ENCODE data around the gene NUPR1.
"Not testable (repeated sequence)": the region's sequence is repeated elsewhere in the genome, so short reads cannot be mapped to it uniquely, and the experiment has no call there.

The NUPR1 gene

DNA sequence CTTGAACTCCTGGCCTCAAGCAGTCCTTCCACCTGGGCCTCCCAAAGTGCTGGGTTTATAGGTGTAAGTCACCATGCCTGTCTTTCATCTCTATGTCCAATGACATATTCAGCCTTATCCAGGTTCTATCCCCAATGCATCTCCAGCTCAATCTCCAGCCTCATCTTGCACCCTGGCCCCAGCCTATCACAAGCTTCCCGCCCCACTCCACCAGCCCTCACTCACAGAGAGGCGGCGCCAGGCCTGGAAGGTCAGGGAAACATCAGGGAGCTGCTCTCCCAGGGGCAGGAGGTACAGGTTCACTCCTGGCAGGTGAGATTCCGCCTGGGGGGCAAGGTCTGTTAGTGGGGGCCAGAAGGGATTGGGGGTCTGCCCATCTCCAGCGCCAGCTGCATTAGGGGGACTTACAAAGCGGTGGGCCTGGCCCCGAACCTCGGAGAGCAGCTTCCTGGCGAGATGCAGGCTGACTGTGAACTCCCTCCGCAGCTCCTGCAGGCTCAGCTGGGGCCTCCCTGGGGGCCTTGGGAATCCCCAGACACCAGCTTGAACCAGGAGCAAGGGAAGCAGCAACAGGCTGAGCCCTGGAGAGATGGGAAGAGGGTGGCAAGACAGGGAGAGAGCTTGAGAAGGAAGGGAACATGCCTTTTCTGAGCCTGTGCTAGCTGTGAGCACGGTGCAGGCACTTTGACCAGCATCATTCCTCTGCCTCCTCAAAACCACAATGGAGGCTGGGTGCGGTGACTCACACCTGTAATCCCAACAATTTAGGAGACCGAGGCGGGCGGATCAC, 35.1 kb downstream of the NUPR1 start:
- H3K4me3 ChIP-seq (ENCODE audit: low read depth, low read length): no peak overlapping the region
- H3K27ac ChIP-seq: no peak overlapping the region
- no peak overlapping the region for H2AFZ ChIP-seq
- H3K4me1 ChIP-seq: no peaks in the 10 kb centered on the region
- no peaks in the 10 kb centered on the region for H3K27me3 ChIP-seq (ENCODE audit: control insufficient read depth, insufficient read depth, low read length)
- no peak overlapping the region for H3K9ac ChIP-seq
- H3K9me3 ChIP-seq (ENCODE audit: control insufficient read depth, low read length): no peaks in the 10 kb centered on the region
- H3K36me3 ChIP-seq (ENCODE audit: control insufficient read depth, insufficient read depth, low read length): no peaks in the 10 kb centered on the region
- no peaks in the 10 kb centered on the region for H3K79me2 ChIP-seq
- TF ChIP-seq, protein P1, sequence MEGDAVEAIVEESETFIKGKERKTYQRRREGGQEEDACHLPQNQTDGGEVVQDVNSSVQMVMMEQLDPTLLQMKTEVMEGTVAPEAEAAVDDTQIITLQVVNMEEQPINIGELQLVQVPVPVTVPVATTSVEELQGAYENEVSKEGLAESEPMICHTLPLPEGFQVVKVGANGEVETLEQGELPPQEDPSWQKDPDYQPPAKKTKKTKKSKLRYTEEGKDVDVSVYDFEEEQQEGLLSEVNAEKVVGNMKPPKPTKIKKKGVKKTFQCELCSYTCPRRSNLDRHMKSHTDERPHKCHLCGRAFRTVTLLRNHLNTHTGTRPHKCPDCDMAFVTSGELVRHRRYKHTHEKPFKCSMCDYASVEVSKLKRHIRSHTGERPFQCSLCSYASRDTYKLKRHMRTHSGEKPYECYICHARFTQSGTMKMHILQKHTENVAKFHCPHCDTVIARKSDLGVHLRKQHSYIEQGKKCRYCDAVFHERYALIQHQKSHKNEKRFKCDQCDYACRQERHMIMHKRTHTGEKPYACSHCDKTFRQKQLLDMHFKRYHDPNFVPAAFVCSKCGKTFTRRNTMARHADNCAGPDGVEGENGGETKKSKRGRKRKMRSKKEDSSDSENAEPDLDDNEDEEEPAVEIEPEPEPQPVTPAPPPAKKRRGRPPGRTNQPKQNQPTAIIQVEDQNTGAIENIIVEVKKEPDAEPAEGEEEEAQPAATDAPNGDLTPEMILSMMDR (IDR thresholded peaks at IDR 0.05): no peak
- no peak overlapping the region for H3K4me2 ChIP-seq (ENCODE audit: low read length)

DNA sequence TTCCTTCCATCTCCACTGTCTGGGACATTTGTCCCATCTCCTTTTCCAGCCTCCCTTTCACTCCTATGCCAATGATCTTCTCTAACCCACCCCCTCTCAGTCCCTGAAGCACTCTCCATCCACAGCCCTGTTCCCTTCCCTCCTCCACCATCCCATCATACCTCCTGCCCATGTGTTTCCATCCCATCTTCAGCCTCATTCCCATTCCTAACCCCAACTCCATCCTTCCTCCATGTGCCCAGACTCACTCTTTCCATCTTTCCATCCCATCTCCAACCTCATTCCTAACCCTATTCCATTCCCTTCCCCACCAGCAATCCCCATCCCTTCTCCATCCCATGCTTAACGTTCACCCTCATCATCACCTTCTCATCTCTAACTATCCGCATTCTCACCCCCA, 36.5 kb downstream of the NUPR1 start:
- H3K4me3 ChIP-seq (ENCODE audit: low read depth, low read length): no peak overlapping the region
- H3K27ac ChIP-seq: no peak overlapping the region
- no peaks in the 10 kb centered on the region for H3K27me3 ChIP-seq (ENCODE audit: control insufficient read depth, insufficient read depth, low read length)
- H3K4me2 ChIP-seq (ENCODE audit: low read length): no peak overlapping the region
- no peaks in the 10 kb centered on the region for H3K9me3 ChIP-seq (ENCODE audit: control insufficient read depth, low read length)
- H3K9ac ChIP-seq: no peak overlapping the region
- no peak overlapping the region for H2AFZ ChIP-seq
- no peaks in the 10 kb centered on the region for H3K36me3 ChIP-seq (ENCODE audit: control insufficient read depth, insufficient read depth, low read length)
- H3K4me1 ChIP-seq: no peaks in the 10 kb centered on the region
- TF ChIP-seq, protein P1 (IDR thresholded peaks at IDR 0.05): no peak
- no peaks in the 10 kb centered on the region for H3K79me2 ChIP-seq

DNA sequence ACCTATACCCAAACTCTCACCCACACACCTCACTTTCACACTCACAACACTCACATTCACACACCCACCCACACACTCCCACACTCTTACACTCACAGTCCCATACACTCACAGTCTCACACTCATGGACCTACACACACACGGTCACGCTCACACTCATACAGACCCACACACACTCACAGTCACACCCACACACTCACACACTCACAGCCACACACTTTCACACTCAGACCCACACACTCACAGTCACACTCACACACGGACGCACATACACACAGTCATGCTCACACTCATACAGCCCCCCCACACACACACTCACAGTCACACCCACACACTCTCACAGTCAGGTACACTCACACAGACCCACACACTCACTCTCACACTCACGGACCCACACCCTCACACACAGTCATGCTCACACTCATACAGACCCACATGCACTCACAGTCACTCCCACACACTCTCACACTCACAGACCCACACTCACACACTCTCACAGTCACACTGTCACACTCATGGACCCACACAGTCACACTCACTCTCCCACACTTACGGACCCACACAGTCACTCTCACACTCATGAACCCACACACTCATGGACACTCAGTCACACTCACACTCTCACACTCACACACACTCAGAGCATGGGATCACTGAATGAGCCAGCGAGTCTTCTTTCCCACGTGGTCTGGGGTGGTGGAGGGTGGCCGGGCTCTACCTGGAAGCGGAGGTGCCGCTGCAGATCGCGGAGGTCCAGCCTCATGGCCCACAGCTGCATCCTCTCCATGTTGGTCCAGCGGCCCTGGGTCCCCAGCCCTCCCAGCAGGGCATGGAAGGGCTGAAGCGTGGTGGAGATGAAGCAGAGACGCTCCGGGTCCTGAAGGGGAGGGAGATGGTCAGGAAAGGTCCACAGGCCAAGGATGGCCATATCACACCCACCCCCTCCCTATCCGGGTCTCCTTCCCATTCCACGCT, 37.2 kb downstream of the NUPR1 start:
- Histone ChIP-seq H3K9me3 (ENCODE audit: control insufficient read depth, low read length) (no peaks in the 10 kb centered on the region), H3K4me1 (no peaks in the 10 kb centered on the region), H3K4me3 (ENCODE audit: low read depth, low read length) (no peak overlapping the region), H3K9ac (no peak overlapping the region), H2AFZ (no peak overlapping the region), H3K27me3 (ENCODE audit: control insufficient read depth, insufficient read depth, low read length) (no peaks in the 10 kb centered on the region), H3K36me3 (ENCODE audit: control insufficient read depth, insufficient read depth, low read length) (no peaks in the 10 kb centered on the region), H3K79me2 (no peaks in the 10 kb centered on the region), H3K4me2 (ENCODE audit: low read length) (no peak overlapping the region), H3K27ac (no peak overlapping the region)
- TF ChIP-seq, protein P1 (IDR thresholded peaks at IDR 0.05): no peak

DNA sequence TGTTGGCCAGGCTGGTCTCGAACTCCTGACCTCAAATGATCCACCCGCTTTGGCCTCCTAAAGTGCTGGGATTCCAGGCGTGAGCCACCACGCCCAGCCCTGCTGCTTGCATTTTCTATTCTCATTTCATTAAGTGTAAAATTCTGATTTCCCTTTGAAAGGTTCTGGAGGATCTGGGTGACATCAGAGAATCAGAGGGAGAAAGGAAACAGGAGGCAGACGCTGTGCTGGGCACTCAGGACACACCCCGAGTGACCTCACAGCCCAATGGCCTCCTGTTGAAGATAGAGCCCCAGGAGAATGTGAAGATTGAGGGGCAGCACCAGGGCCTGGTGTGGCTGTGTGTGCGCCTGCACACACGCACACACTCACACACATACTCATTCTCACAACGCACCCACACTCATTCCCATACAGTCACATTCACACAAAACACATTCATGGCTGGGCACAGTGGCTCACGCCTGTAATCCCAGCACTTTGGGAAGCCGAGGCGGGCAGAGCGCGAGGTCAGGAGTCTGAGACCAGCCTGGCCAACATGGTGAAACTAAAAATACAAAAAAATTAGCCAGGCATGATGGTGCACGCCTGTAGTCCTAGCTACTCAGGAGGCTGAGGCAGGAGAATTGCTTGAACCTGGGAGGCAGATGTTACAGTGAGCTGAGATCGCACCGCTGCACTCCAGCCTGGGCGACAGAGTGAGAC, 38.1 kb downstream of the NUPR1 start:
- not testable (repeated sequence) for H2AFZ ChIP-seq; H3K36me3 ChIP-seq (ENCODE audit: control insufficient read depth, insufficient read depth, low read length); H3K27ac ChIP-seq; H3K4me2 ChIP-seq (ENCODE audit: low read length); H3K4me1 ChIP-seq; H3K9me3 ChIP-seq (ENCODE audit: control insufficient read depth, low read length); H3K27me3 ChIP-seq (ENCODE audit: control insufficient read depth, insufficient read depth, low read length); H3K9ac ChIP-seq; H3K79me2 ChIP-seq; H3K4me3 ChIP-seq (ENCODE audit: low read depth, low read length)

DNA sequence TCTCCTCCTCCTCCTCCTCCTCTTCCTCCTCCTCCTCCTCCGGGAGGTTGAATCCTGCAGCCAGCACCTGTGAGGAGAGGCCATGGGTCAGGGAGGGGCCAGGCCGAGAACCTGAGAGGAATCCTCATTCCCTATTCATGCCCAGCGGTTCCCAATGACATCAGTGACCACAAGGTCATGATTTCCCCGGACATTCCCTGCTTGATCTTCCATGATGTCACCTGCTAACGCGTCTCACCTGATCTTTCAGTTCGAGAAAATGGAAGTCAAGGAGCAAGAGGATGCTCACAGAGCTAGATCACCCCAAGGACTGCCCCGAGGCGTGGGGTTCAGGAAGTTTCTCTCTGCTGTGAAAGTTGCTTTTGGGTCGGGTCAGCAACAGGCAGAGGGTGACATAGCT, 38.9 kb downstream of the NUPR1 start:
- TF ChIP-seq, protein P1 (IDR thresholded peaks at IDR 0.05): no peak
- H3K36me3 ChIP-seq (ENCODE audit: control insufficient read depth, insufficient read depth, low read length): no peaks in the 10 kb centered on the region
- no peak overlapping the region for H3K4me2 ChIP-seq (ENCODE audit: low read length)
- no peaks in the 10 kb centered on the region for H3K27me3 ChIP-seq (ENCODE audit: control insufficient read depth, insufficient read depth, low read length)
- H3K9ac ChIP-seq: no peak overlapping the region
- no peak overlapping the region for H3K27ac ChIP-seq
- H3K9me3 ChIP-seq (ENCODE audit: control insufficient read depth, low read length): no peaks in the 10 kb centered on the region
- H3K79me2 ChIP-seq: no peaks in the 10 kb centered on the region
- H2AFZ ChIP-seq: no peak overlapping the region
- no peaks in the 10 kb centered on the region for H3K4me1 ChIP-seq
- no peak overlapping the region for H3K4me3 ChIP-seq (ENCODE audit: low read depth, low read length)

All from parathyroid adenoma (tissue), 2 donors.